ENCODE results near the gene SEMA4C.

SEMA4C gene

DNA sequence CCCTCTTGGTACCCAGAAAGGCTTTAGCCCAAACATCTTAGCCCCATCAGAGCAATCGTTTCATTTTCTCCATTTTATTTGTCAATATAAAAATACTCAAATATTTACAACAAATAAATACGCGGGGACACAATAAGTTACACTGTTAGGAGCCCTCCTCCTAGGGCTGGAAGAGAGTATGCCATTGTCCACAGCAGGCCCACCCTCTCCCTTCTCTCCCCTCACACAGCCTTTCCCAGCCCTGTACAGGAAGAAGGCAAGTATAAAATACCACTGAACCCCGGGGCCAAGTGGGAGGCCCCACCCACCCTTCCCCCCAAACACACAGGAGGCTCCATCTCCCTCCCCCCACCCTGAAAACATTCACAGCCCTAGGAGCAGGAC, 10.2 kb downstream of the SEMA4C start:
- Histone ChIP-seq H3K27me3 (ENCODE audit: insufficient read depth, low read length) (no peaks in the 10 kb centered on the region), H3K9ac (ENCODE audit: low read depth, low read length) (no peak overlapping the region), H3K9me3 (ENCODE audit: insufficient read depth, low read depth, low read length) (no peaks in the 10 kb centered on the region), H3K4me1 (ENCODE audit: insufficient read depth, low read length) (peaks cover 7% of the 10 kb centered on the region), H3K36me3 (ENCODE audit: insufficient read depth, low read depth, low read length) (peaks cover 44% of the 10 kb centered on the region), H3K4me3 (ENCODE audit: low read length) (no peak overlapping the region; the same call in 1 of the 2 replicates), H3K27ac (ENCODE audit: low read length) (no peak overlapping the region)

DNA sequence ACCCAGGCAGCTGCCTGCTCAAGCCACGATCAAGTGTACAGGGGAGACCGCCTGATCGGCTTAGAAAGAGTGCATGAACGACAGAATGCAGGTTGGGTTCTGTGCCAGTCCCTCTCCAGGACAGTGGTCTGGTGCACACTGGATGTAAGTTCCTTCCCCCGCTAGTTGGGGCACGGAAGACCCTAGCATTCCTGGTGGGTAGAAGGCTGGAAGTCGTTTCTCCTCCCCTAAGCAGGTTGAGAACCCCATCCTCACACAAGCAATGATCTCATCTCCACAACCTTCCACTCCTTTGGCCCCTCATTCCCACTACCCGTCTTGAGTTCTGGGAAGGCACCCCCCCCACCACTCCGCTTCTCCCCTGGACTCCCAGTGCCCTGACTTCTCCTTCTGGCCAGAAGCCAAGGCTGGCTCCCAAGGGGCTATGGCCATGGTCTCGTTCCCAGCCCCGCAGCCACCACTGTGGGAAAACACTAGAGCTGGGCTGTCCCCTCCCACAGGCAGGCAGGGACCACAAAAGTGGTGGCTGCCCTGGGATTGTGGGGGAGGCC, 10.7 kb downstream of the SEMA4C start:
- Histone ChIP-seq H3K4me3 (ENCODE audit: low read length) (peak overlapping the region; percentile 69; the same call in 1 of the 2 replicates), H3K9ac (ENCODE audit: low read depth, low read length) (peak overlapping the region; percentile 45; the same call in 1 of the 2 replicates), H3K27me3 (ENCODE audit: insufficient read depth, low read length) (no peaks in the 10 kb centered on the region), H3K4me1 (ENCODE audit: insufficient read depth, low read length) (peaks cover 7% of the 10 kb centered on the region), H3K27ac (ENCODE audit: low read length) (no peak overlapping the region), H3K9me3 (ENCODE audit: insufficient read depth, low read depth, low read length) (no peaks in the 10 kb centered on the region), H3K36me3 (ENCODE audit: insufficient read depth, low read depth, low read length) (peaks cover 39% of the 10 kb centered on the region)

DNA sequence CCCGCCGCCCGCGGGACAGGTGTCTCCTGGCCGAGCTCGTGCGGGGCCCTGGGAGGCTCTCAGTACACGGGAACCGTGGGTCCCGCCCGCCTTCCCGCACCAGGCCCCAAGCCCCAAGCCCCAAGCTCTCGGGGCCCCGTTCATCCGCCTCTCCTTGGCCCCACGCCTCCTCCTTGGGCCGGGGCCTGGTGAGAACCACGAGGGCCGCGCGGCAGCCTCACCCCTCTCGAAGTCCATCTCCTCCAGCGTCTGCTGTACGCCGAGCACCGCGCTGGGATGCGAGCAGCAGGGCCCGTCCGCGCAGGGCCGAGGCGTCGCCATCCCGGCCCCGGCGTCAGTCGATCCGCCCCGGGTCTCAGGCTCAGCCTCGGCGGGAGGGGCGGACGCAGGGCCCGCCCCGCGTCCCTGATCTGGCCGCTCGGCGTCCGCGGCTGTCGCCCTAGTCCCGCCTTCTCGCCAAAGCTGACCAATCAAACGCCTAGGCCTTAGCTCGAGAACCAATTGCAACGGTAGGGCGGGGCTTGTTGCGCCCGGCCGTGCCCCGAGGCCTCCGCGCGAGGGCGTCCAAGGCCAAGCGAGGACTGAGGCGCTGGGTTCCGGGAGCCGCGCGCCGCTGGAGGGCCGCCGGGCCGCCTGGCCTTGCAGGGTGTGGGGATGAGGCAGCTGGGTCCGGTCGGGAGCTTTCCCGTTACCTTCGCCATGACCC, 12.1 kb downstream of the SEMA4C start, which contains the start of gene ANKRD39:
TSS of gene ANKRD39 (minus strand) at position 350 of the 706 bp plus-strand sequence. CDS start at position 321, 29 bp downstream.
- Histone ChIP-seq H3K9me3 (ENCODE audit: insufficient read depth, low read depth, low read length) (no peaks in the 10 kb centered on the region), H3K27me3 (ENCODE audit: insufficient read depth, low read length) (no peaks in the 10 kb centered on the region), H3K4me1 (ENCODE audit: insufficient read depth, low read length) (peaks cover 7% of the 10 kb centered on the region), H3K36me3 (ENCODE audit: insufficient read depth, low read depth, low read length) (peaks cover 38% of the 10 kb centered on the region), H3K27ac (ENCODE audit: low read length) (no peak within 1 kb of the TSS), H3K4me3 (ENCODE audit: low read length) (peak within 1 kb of the TSS; percentile 86), H3K9ac (ENCODE audit: low read depth, low read length) (peak within 1 kb of the TSS; percentile 74; the same call in 1 of the 2 replicates)

DNA sequence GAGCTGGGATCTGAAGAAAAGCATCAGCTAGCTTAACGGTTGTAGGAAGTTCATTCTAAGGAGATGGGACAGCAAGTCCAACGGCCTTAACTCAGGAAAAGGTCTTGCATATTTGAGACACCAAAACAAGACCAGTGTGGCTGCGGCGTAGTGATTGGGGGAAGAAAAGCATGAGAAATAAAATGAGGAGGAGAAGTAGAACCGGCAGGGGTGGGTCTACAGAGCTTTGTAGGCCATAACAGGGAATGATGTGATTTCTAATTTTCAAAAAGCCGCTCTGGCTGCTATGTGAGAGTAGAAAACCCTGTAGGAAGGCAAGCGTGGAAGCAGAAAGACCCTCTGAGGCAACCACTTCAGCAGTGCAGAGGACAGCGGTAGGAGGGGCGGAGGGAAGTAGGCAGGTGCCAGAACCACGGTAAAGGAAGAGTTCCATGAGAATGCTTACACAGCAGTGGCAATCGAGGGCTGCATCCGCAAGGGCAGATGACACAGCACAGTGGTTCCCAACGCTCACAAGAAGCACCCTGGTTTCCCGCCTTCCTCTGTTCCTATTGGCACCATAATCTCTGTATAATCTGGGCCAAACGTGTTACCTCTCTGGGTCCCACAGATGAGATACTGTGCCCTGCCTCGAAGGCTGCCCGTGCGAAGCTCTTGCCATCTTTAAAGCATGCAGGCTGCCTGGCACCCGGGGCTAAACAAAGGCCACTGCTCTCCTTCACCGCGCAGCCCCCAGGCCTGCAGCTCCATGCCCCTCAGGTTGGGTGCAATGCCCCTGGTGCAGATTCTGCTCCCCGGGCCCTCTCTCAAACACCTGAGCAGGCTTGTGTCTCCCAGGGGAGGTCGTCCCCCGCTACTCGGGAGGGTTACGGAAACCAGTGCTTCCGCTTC, 12.9 kb downstream of the SEMA4C start:
- Histone ChIP-seq H3K9me3 (ENCODE audit: insufficient read depth, low read depth, low read length) (no peaks in the 10 kb centered on the region), H3K4me3 (ENCODE audit: low read length) (peak overlapping the region; percentile 86), H3K27me3 (ENCODE audit: insufficient read depth, low read length) (no peaks in the 10 kb centered on the region), H3K36me3 (ENCODE audit: insufficient read depth, low read depth, low read length) (peaks cover 39% of the 10 kb centered on the region), H3K9ac (ENCODE audit: low read depth, low read length) (peak overlapping the region; percentile 74; the same call in 1 of the 2 replicates), H3K4me1 (ENCODE audit: insufficient read depth, low read length) (peaks cover 7% of the 10 kb centered on the region), H3K27ac (ENCODE audit: low read length) (no peak overlapping the region)

DNA sequence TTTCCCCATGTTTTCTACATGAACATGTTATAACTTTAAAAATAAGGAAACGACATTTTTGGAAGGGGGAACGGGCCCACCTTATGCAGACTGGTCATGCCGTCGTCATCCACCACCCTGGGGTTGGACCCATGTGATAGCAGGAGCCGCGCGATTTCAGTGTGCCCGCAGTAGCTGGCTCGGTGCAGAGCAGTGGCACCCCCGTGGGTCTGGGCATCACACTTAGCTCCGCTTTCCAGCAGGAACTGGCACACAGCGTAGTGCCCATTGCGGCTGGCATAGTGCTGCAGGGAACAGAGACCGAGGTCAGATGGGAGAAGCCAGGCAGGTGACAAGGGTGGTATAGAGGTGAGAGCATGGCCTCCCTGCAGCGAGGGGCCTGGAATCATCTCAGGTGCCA, 16.6 kb downstream of the SEMA4C start:
- Histone ChIP-seq H3K27ac (ENCODE audit: low read length) (no peak overlapping the region), H3K9me3 (ENCODE audit: insufficient read depth, low read depth, low read length) (no peaks in the 10 kb centered on the region), H3K36me3 (ENCODE audit: insufficient read depth, low read depth, low read length) (peaks cover 40% of the 10 kb centered on the region), H3K4me1 (ENCODE audit: insufficient read depth, low read length) (peaks cover 7% of the 10 kb centered on the region), H3K4me3 (ENCODE audit: low read length) (no peak overlapping the region), H3K9ac (ENCODE audit: low read depth, low read length) (no peak overlapping the region), H3K27me3 (ENCODE audit: insufficient read depth, low read length) (no peaks in the 10 kb centered on the region)

DNA sequence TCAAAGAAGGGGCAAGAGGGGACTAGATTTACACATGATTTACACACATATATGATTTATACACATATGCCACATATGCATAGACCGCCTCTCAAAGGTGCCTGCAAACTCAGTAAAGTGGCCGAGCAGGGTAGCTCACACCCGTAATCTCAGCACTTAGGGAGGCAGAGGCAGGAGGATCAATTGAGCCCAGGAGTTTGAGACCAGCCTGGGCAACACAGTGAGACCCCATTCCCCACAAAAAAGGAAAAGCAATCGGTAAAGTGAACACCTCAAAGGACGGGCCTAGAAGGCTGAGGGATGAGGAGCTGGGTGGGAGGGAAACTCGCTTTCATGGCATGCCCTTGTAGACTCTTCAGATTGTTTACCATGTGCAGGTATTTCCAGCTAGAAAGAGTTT, 17.2 kb downstream of the SEMA4C start:
- Histone ChIP-seq H3K27me3 (ENCODE audit: insufficient read depth, low read length) (no peaks in the 10 kb centered on the region), H3K9me3 (ENCODE audit: insufficient read depth, low read depth, low read length) (no peaks in the 10 kb centered on the region), H3K4me3 (ENCODE audit: low read length) (no peak overlapping the region), H3K9ac (ENCODE audit: low read depth, low read length) (no peak overlapping the region), H3K36me3 (ENCODE audit: insufficient read depth, low read depth, low read length) (peaks cover 47% of the 10 kb centered on the region), H3K4me1 (ENCODE audit: insufficient read depth, low read length) (peaks cover 7% of the 10 kb centered on the region), H3K27ac (ENCODE audit: low read length) (no peak overlapping the region)

DNA sequence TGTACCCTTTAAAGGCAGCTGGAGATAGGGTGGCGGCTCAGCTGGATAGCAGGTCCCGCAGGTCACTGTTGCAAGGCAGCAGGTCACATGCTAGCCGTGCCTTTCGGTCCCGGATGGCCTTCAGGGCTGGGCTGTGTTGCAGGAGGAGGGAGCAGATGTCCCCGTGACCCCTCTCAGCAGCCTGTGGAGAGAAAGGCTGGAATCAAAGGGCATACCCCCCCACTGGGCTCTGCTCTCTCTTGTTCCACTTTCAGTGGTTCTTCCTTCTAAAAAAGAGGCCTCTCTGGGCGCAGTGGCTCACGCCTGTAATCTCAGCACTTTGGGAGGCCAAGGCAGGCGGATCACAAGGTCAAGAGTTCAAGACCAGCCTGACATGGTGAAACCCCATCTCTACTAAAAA, 21.6 kb downstream of the SEMA4C start:
- H3K36me3 ChIP-seq (ENCODE audit: insufficient read depth, low read depth, low read length) = peaks cover 45% of the 10 kb centered on the region
- no peaks in the 10 kb centered on the region for H3K4me1 ChIP-seq (ENCODE audit: insufficient read depth, low read length)
- H3K27me3 ChIP-seq (ENCODE audit: insufficient read depth, low read length) = no peaks in the 10 kb centered on the region
- no peak overlapping the region for H3K27ac ChIP-seq (ENCODE audit: low read length)
- no peak overlapping the region for H3K4me3 ChIP-seq (ENCODE audit: low read length)
- no peaks in the 10 kb centered on the region for H3K9me3 ChIP-seq (ENCODE audit: insufficient read depth, low read depth, low read length)
- H3K9ac ChIP-seq (ENCODE audit: low read depth, low read length) = no peak overlapping the region

DNA sequence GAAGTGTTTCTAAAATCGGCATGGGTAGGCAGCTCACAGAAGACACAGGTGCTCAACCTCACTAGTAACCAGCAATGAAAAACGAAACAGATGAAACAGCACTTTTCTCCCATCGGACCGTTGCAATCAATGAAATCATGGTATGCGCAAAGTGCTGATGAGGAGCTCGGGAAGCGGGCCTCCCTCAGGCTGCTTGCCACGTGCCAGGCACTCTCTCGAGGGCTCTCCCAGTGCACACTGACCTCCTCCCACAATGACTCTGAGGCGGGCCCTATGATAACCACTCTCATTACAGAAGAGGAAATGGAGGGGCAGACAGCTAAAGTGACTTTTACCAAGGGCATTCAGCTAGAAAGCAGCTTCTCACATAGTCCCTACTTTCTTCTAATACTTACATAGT, 22.3 kb downstream of the SEMA4C start:
- H3K27me3 ChIP-seq (ENCODE audit: insufficient read depth, low read length) = no peaks in the 10 kb centered on the region
- no peak overlapping the region for H3K4me3 ChIP-seq (ENCODE audit: low read length)
- no peak overlapping the region for H3K9ac ChIP-seq (ENCODE audit: low read depth, low read length)
- no peaks in the 10 kb centered on the region for H3K4me1 ChIP-seq (ENCODE audit: insufficient read depth, low read length)
- no peak overlapping the region for H3K27ac ChIP-seq (ENCODE audit: low read length)
- H3K36me3 ChIP-seq (ENCODE audit: insufficient read depth, low read depth, low read length) = peaks cover 38% of the 10 kb centered on the region
- no peaks in the 10 kb centered on the region for H3K9me3 ChIP-seq (ENCODE audit: insufficient read depth, low read depth, low read length)

DNA sequence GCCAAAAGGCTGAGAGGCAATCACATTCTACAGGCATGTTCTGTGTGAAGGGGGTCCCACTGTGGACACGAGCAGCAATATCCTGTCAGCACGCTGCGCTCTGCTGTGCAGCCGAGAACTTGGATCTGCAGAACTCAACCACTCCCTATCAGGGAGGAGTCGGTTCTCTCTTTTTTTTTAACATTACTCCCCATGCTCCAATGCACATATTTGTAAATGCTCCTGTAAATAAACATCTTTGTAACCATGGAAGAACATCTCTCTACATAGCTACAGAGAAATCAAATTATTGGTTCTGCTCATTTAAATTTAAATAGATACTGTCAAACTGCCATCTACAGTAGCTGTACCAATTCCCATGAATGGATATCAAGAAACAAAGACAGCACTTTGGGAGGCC, 23.1 kb downstream of the SEMA4C start:
- no peak overlapping the region for H3K4me3 ChIP-seq (ENCODE audit: low read length)
- no peaks in the 10 kb centered on the region for H3K4me1 ChIP-seq (ENCODE audit: insufficient read depth, low read length)
- H3K27me3 ChIP-seq (ENCODE audit: insufficient read depth, low read length) = no peaks in the 10 kb centered on the region
- peaks cover 33% of the 10 kb centered on the region for H3K36me3 ChIP-seq (ENCODE audit: insufficient read depth, low read depth, low read length)
- no peak overlapping the region for H3K27ac ChIP-seq (ENCODE audit: low read length)
- no peaks in the 10 kb centered on the region for H3K9me3 ChIP-seq (ENCODE audit: insufficient read depth, low read depth, low read length)
- H3K9ac ChIP-seq (ENCODE audit: low read depth, low read length) = no peak overlapping the region

DNA sequence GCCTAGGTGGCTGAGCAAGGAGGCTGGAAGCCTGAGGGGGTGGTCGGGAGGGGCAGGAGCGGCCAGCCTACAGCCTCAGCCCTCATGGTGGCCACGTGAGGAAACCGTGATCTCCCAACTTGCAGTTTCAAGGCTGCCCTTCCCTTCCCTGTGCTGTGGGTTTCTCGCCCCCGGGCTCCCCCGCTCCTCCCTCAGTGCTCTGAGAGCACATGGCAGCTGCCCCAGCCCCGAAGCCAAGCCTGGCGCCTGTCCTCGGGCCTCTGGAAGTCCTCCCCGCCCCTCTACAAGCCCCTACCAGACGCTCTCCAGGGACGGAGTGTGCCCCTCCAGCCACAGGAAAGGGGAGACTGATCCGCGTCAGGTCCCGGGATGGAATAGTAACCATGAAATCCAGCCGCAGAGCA, 25.5 kb downstream of the SEMA4C start:
- no peaks in the 10 kb centered on the region for H3K27me3 ChIP-seq (ENCODE audit: insufficient read depth, low read length)
- H3K27ac ChIP-seq (ENCODE audit: low read length) = no peak overlapping the region
- H3K4me1 ChIP-seq (ENCODE audit: insufficient read depth, low read length) = no peaks in the 10 kb centered on the region
- H3K9ac ChIP-seq (ENCODE audit: low read depth, low read length) = no peak overlapping the region
- no peak overlapping the region for H3K4me3 ChIP-seq (ENCODE audit: low read length)
- H3K9me3 ChIP-seq (ENCODE audit: insufficient read depth, low read depth, low read length) = no peaks in the 10 kb centered on the region
- H3K36me3 ChIP-seq (ENCODE audit: insufficient read depth, low read depth, low read length) = peaks cover 21% of the 10 kb centered on the region

DNA sequence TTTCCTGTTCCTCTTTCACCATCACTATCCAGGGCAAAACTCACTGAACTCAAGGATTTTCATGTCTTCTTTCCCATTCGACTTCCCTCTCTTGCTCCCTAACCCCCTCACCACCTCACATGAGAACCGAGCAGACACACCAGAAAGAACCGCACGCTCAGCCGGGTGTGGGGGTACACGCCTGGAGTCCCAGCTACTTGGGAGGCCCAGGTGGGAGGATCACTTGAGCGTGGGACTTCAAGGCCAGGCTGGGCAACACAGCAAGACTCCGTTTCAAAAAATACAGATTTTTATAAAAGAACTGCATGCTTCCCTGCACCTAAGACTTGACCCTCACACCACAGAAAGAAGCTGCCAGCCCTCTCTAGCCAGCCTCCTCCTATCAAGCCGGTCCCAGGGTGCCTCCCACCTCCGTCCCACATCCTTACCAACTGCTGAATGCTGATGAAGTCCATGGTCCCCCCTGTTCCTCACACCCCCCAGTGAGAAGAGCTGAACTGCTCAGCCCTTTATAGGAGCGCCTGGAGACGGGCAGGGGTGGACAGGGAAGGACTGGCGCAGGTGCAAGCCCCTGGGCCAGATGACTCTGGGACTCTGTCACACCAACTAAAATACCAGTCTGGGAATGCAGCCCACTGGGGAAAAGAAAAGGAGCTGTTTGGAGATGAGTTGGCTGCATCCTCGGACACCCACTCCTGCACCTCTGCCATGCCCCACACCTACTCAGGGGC, 26.2 kb downstream of the SEMA4C start, which contains the start of gene ANKRD23:
TSS of gene ANKRD23 (minus strand) at position 484 of the 731 bp plus-strand sequence. CDS start at position 455, 29 bp downstream.
- no peaks in the 10 kb centered on the region for H3K9me3 ChIP-seq (ENCODE audit: insufficient read depth, low read depth, low read length)
- no peaks in the 10 kb centered on the region for H3K27me3 ChIP-seq (ENCODE audit: insufficient read depth, low read length)
- no peaks in the 10 kb centered on the region for H3K4me1 ChIP-seq (ENCODE audit: insufficient read depth, low read length)
- no peak within 1 kb of the TSS for H3K9ac ChIP-seq (ENCODE audit: low read depth, low read length)
- H3K27ac ChIP-seq (ENCODE audit: low read length) = no peak within 1 kb of the TSS
- H3K4me3 ChIP-seq (ENCODE audit: low read length) = no peak within 1 kb of the TSS
- peaks cover 21% of the 10 kb centered on the region for H3K36me3 ChIP-seq (ENCODE audit: insufficient read depth, low read depth, low read length)
